ENCODE results near the gene TMBIM1. TPM values are rescaled to one million over a fixed set of nuclear protein-coding genes. Genes with fewer than 3 reads are reported as not detected.

Gene TMBIM1
- total RNA-seq, 1 experiment from 2014 or later, result 91.0 TPM

DNA sequence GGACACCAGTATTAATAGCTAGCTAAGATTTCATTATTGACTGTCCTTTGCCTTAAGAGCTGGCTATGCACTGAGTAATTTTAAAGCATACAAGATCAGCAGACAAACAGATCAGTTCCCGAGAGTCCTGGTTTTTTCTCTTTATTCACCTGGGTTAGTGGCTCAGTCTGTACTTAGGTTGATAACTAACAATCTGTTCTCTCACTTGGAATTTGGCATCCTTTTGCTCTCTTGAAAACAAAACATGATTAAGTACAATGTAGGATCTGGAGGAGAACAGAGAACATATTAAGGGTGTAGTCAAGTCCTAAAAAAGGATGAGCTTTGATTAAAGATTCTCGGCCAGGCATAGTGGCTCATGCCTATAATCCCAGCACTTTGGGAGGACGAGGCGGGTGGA lies 58.8 kb downstream of the TMBIM1 start:
- BruUV-seq (replicated peaks), result no TSS peak
- POLR2A ChIA-PET, result no interaction called here
- H3K9me3 ChIP-seq (ENCODE audit: control insufficient read depth in 1 of 2, insufficient read depth in 1 of 2, low read depth in 1 of 2, low read length in 2 of 2), result no peaks in the 10 kb centered on the region
- H3K9me2 ChIP-seq (ENCODE audit: insufficient read depth), result no peaks in the 10 kb centered on the region
- no peak overlapping the region for H3K27ac ChIP-seq (ENCODE audit: low read depth, low read length)
- intact Hi-C loops (cut with micrococcal nuclease), result no loop called here
- H3K36me3 ChIP-seq (ENCODE audit: control insufficient read depth in 1 of 2, insufficient read depth in 2 of 2, low read length in 2 of 2), result peaks cover 53 to 57% of the 10 kb centered on the region in 2 experiments
- no peak overlapping the region for H2AFZ ChIP-seq (ENCODE audit: low read depth, low read length, poor library complexity, severe bottlenecking)
- CTCF ChIA-PET, result no interaction called here
- H3K4me1 ChIP-seq (ENCODE audit: control insufficient read depth in 1 of 2, insufficient read depth in 2 of 2, low read length in 2 of 2), result peaks cover 25 to 26% of the 10 kb centered on the region in 2 experiments
- no peak overlapping the region for H3K4me3 ChIP-seq (replicated peaks in 1 of 2; ENCODE audit: low read depth in 1 of 2, low read length in 2 of 2)
- no peaks in the 10 kb centered on the region for H4K20me1 ChIP-seq (ENCODE audit: insufficient read depth)
- no peak overlapping the region for H3K4me2 ChIP-seq (ENCODE audit: low read length)
- H3K9ac ChIP-seq (ENCODE audit: low read length), result no peak overlapping the region
- no peaks in the 10 kb centered on the region for H3K27me3 ChIP-seq (ENCODE audit: insufficient read depth, low read length)
- TF ChIP-seq ELF1 (IDR thresholded peaks at IDR 0.05; ENCODE audit: borderline replicate concordance, low read depth) (no peak), SIN3A (IDR thresholded peaks at IDR 0.05; ENCODE audit: low read depth) (no peak), ZFX (IDR thresholded peaks at IDR 0.05) (no peak), FOSL1 (IDR thresholded peaks at IDR 0.05; ENCODE audit: low read depth) (no peak), ZNF274 (IDR thresholded peaks at IDR 0.05; ENCODE audit: low read depth, low read length) (no peak), POLR2AphosphoS5 (IDR thresholded peaks at IDR 0.05; ENCODE audit: low read depth, low read length) (no peak), JUND (IDR thresholded peaks at IDR 0.05) (no peak), SP1 (IDR thresholded peaks at IDR 0.05; ENCODE audit: low read depth) (no peak), SRF (IDR thresholded peaks at IDR 0.05; ENCODE audit: low read depth) (no peak)
- TF ChIP-seq, protein P1, sequence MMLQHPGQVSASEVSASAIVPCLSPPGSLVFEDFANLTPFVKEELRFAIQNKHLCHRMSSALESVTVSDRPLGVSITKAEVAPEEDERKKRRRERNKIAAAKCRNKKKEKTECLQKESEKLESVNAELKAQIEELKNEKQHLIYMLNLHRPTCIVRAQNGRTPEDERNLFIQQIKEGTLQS (IDR thresholded peaks at IDR 0.05), result no peak
- ATAC-seq, result no peak
- peaks cover 33% of the 10 kb centered on the region for H3K79me2 ChIP-seq (ENCODE audit: insufficient read depth, low read length)
- DNase-seq (ENCODE audit: low read depth, low spot score), result no peak
- RAD21 ChIA-PET (ENCODE audit: low non-redundant PET in 1 of 2, low total read pairs in 2 of 2, uncharacterized antibody in 2 of 2, unreplicated experiment in 2 of 2), result no interaction called here

- Histone ChIP-seq H3K4me2 (ENCODE audit: low read length) (peak overlapping the region; percentile 50; the same call in 1 of the 2 replicates), H3K36me3 (ENCODE audit: control insufficient read depth in 1 of 2, insufficient read depth in 2 of 2, low read length in 2 of 2) (peaks cover 50 to 51% of the 10 kb centered on the region in 2 experiments; a peak in 3 of 4 replicates), H3K79me2 (ENCODE audit: insufficient read depth, low read length) (peaks cover 47% of the 10 kb centered on the region), H3K27me3 (ENCODE audit: insufficient read depth, low read length) (no peaks in the 10 kb centered on the region), H3K4me3 (replicated peaks in 1 of 2; ENCODE audit: low read depth in 1 of 2, low read length in 2 of 2) (no peak overlapping the region), H3K9ac (ENCODE audit: low read length) (no peak overlapping the region), H3K9me3 (ENCODE audit: control insufficient read depth in 1 of 2, insufficient read depth in 1 of 2, low read depth in 1 of 2, low read length in 2 of 2) (no peaks in the 10 kb centered on the region), H3K27ac (ENCODE audit: low read depth, low read length) (peak overlapping the region; percentile 22), H4K20me1 (ENCODE audit: insufficient read depth) (no peaks in the 10 kb centered on the region), H2AFZ (ENCODE audit: low read depth, low read length, poor library complexity, severe bottlenecking) (no peak overlapping the region), H3K4me1 (ENCODE audit: control insufficient read depth in 1 of 2, insufficient read depth in 2 of 2, low read length in 2 of 2) (peaks cover 26 to 30% of the 10 kb centered on the region in 2 experiments), H3K9me2 (ENCODE audit: insufficient read depth) (no peaks in the 10 kb centered on the region)
- DNase-seq (ENCODE audit: low read depth, low spot score) (no peak), ATAC-seq (peak; percentile 90)
- ChIA-PET POLR2A (no interaction called here), RAD21 (ENCODE audit: low non-redundant PET in 1 of 2, low total read pairs in 2 of 2, uncharacterized antibody in 2 of 2, unreplicated experiment in 2 of 2) (interaction anchor here in 1 of 2 experiments (0.7 kb wide), 1 partner anchor 401 kb away, joined by 4 read pairs; no protein-coding TSS in a partner anchor), CTCF (interaction anchor here (1.4 kb wide), 1 partner anchor 15 kb away, joined by 4 read pairs; no protein-coding TSS in a partner anchor)
- no TSS peak for BruUV-seq (replicated peaks)
- TF ChIP-seq POLR2A (IDR thresholded peaks at IDR 0.05; ENCODE audit: borderline replicate concordance, extremely low read depth, insufficient read depth, insufficient read length), result no peak
- TF ChIP-seq EGR1 (IDR thresholded peaks at IDR 0.05; ENCODE audit: low read depth), result peak; percentile 49; the same call in 1 of the 2 replicates
- TF ChIP-seq, protein P2, sequence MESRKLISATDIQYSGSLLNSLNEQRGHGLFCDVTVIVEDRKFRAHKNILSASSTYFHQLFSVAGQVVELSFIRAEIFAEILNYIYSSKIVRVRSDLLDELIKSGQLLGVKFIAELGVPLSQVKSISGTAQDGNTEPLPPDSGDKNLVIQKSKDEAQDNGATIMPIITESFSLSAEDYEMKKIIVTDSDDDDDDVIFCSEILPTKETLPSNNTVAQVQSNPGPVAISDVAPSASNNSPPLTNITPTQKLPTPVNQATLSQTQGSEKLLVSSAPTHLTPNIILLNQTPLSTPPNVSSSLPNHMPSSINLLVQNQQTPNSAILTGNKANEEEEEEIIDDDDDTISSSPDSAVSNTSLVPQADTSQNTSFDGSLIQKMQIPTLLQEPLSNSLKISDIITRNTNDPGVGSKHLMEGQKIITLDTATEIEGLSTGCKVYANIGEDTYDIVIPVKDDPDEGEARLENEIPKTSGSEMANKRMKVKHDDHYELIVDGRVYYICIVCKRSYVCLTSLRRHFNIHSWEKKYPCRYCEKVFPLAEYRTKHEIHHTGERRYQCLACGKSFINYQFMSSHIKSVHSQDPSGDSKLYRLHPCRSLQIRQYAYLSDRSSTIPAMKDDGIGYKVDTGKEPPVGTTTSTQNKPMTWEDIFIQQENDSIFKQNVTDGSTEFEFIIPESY (IDR thresholded peaks at IDR 0.05; ENCODE audit: extremely low read depth, insufficient replicate concordance, low read length), result no peak
- no peak for TF ChIP-seq ZFX (IDR thresholded peaks at IDR 0.05)
- TF ChIP-seq, protein P3, sequence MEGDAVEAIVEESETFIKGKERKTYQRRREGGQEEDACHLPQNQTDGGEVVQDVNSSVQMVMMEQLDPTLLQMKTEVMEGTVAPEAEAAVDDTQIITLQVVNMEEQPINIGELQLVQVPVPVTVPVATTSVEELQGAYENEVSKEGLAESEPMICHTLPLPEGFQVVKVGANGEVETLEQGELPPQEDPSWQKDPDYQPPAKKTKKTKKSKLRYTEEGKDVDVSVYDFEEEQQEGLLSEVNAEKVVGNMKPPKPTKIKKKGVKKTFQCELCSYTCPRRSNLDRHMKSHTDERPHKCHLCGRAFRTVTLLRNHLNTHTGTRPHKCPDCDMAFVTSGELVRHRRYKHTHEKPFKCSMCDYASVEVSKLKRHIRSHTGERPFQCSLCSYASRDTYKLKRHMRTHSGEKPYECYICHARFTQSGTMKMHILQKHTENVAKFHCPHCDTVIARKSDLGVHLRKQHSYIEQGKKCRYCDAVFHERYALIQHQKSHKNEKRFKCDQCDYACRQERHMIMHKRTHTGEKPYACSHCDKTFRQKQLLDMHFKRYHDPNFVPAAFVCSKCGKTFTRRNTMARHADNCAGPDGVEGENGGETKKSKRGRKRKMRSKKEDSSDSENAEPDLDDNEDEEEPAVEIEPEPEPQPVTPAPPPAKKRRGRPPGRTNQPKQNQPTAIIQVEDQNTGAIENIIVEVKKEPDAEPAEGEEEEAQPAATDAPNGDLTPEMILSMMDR (IDR thresholded peaks at IDR 0.05 in 2 of 3, conservative IDR thresholded peaks at IDR 0.05 in 1 of 3; ENCODE audit: borderline replicate concordance in 1 of 3, insufficient read depth in 1 of 3, low read depth in 2 of 3, low read length in 2 of 3), result peak in 2 of 3 experiments; percentile 50; a peak in 4 of 6 replicates
- TF ChIP-seq FOSL1 (IDR thresholded peaks at IDR 0.05; ENCODE audit: low read depth), result no peak
- TF ChIP-seq CBX3 (IDR thresholded peaks at IDR 0.05; ENCODE audit: low read depth), result 0 out of 2 replicates have a peak, but pooled peaks have one; percentile 14
- no peak for TF ChIP-seq ZNF274 (IDR thresholded peaks at IDR 0.05; ENCODE audit: low read depth, low read length)
- TF ChIP-seq RAD21 (IDR thresholded peaks at IDR 0.05; ENCODE audit: low read depth), result no peak
- TF ChIP-seq, protein P1 (IDR thresholded peaks at IDR 0.05), result no peak
- intact Hi-C loops (cut with micrococcal nuclease), result no loop called here
Observed at GRCh38 chr2:218230882-218231281, 61.4 kb downstream of the TMBIM1 start.
